LNCaP clone FGC (cell line): Measurements from ENCODE around the gene ATP6V1C2.
"Not testable (repeated sequence)": the region's sequence is repeated elsewhere in the genome, so short reads cannot be mapped to it uniquely, and the experiment has no call there.

ENCODE experiments used
- DNase-seq: peaks from one replicate; pipeline ENCODE4 v3.0.0-alpha.2; 2011; ENCODE audit warnings: low read depth
- H3K4me3 ChIP-seq: 2 replicates; pipeline ENCODE4 v1.5.1; 2011; ENCODE audit warnings: mild to moderate bottlenecking, low read depth, low read length, control low read depth
- TF ChIP-seq, protein P1 (sequence below): IDR thresholded peaks from 2 replicates; pipeline ENCODE4 v1.5.1; 2012; ENCODE audit warnings: mild to moderate bottlenecking; ENCODE audit not compliant: control insufficient read depth, insufficient read depth; ENCODE audit errors: extremely low read depth

The ATP6V1C2 gene

DNA sequence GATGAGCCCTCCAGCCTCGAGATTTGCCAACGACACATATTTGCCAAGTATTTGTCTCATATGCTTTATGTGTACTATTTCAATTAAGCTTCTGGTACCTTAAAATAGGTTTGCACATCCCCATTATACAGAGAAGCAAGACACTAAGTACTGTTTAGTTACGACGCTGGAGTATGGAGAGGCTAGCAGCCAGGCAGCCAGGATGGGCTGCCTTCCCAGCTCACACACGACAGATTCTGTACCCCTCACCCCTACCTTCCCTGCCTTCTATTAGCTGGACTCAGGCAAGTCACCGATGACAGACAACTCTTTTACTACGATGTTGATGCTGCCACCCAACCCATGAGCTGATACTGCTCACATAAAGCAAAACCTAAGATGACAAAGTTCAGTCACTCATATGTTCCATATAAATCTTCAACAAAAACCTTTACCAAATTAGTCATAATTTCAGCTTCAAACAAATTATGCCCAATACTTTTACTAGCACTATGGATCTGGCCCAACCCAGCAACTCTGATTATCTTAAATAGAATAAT is 74.1 kb downstream of the ATP6V1C2 start:
- TF ChIP-seq, protein P1, sequence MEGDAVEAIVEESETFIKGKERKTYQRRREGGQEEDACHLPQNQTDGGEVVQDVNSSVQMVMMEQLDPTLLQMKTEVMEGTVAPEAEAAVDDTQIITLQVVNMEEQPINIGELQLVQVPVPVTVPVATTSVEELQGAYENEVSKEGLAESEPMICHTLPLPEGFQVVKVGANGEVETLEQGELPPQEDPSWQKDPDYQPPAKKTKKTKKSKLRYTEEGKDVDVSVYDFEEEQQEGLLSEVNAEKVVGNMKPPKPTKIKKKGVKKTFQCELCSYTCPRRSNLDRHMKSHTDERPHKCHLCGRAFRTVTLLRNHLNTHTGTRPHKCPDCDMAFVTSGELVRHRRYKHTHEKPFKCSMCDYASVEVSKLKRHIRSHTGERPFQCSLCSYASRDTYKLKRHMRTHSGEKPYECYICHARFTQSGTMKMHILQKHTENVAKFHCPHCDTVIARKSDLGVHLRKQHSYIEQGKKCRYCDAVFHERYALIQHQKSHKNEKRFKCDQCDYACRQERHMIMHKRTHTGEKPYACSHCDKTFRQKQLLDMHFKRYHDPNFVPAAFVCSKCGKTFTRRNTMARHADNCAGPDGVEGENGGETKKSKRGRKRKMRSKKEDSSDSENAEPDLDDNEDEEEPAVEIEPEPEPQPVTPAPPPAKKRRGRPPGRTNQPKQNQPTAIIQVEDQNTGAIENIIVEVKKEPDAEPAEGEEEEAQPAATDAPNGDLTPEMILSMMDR, result no peak
- no peak overlapping the region for H3K4me3 ChIP-seq

DNA sequence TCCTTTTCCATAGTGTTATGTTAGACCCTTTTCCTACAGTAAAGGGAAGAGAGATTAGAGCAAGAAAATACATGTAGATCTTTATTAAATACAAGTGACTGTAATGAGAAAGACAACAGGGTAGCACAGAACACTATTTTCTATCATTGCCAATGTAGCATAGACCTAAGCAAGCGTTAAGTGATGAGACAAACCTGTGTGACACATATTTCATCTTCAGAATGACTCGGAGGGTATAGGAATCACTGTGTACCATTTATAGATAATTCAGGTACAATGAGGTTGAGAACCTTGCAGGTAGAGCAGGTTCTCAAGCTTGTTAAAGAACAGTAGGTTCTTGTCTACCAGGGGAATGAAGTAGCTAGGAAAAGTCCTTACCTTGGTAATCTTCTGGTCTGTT is 75.3 kb downstream of the ATP6V1C2 start:
- DNase-seq, result no peak
- TF ChIP-seq, protein P1, result no peak
- no peak overlapping the region for H3K4me3 ChIP-seq

More for the DNA sequence above, 74.1 kb downstream of the ATP6V1C2 start:
- DNase-seq, result no peak

DNA sequence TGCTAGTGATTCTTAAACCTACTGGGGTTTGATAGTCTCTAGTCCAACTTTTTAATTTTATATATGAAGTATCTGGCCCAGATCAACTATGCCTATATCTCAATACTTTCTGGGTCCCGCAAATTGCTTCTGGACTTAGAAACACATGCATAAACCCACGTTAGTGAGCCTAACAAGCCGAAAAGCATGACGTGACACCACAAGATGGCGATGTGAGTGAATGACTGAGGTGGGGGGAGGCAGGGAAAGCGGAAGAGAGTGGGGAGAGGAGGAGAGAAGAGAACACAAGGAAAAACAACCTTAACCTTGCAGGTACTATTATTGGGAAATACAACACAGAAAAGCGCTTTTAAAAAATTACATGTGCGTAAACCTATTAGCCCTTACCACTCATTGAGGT is 77.4 kb downstream of the ATP6V1C2 start:
- H3K4me3 ChIP-seq, result no peak overlapping the region
- TF ChIP-seq, protein P1, result peak; percentile 33; the same call in 1 of the 2 replicates
- DNase-seq, result no peak

DNA sequence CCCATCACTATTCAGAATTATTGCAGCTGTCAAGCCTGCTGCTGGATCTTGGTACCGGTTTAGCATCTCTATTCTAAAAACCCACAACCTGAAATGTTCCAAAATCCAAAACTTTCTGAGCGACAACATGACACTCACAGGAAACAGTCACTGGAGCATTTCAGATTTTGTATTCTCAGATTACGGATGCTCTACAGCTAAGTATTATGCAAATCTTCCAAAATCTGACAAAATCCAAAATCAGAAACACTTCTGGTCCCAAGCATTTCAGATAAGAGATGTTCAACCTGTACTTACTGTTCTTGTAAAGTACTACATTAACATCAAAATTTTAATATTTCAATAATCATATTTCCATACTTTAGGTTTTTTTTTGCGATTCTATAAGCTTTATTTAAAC is 78.7 kb downstream of the ATP6V1C2 start:
- TF ChIP-seq, protein P1, result no peak
- no peak for DNase-seq
- no peak overlapping the region for H3K4me3 ChIP-seq

DNA sequence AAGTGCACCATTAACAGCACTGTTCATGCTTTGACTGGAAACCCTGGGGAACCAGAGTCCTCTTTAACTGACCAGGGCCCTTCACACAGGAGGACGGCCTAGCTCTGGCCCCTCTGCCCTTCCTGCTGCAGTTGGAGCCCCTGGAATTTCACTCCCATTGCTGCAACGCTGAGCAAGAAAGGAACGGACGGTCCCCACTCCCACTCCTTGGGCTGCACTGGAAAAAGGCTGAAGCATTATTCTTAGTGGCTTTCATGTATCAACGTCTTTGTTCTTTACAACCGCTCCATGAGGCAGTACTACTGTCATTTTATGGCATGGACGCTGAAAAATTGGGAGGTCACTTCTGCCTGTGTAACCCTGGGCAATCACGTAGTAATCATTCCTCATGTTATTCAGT is 81.2 kb downstream of the ATP6V1C2 start:
- DNase-seq, result no peak
- TF ChIP-seq, protein P1, result no peak
- no peak overlapping the region for H3K4me3 ChIP-seq

DNA sequence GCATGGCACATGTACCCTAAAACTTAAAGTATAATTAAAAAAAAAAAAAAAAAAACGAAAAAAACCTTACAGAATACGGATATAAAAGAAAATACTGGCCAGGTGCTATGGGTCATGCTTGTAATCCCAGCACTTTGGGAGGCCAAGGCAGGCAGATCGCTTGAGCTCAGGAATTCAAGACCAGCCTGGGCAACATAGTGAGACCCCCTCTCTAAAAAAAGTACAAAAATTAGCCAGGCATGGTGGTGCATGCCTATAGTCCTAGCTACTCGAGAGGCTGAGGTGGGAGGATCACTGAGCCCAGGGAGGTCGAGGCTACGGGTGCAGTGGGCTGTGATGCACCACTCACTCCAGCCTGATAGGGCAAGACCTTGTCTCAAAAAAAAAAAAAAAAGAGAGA is 84.6 kb downstream of the ATP6V1C2 start:
- not testable (repeated sequence) for H3K4me3 ChIP-seq, DNase-seq

DNA sequence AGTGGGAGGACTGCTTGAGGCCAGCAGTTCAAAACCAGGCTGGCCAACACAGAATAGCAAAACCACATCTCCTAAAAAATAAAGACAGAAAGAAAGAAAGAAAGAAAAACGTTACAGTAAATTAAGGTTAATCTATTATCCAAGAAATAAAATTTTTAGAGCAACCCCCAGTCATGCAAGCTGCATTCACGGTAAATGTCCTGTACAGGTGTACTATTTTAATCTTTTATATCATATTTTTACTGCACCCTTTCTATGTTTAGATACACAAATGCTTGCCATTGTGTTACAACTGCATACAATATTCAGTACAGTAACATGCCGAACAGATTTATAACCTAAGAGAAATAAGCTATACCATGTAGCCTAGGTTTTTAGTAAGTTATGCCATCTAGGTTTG is 85.1 kb downstream of the ATP6V1C2 start:
- TF ChIP-seq, protein P1, result no peak
- DNase-seq, result no peak
- H3K4me3 ChIP-seq, result no peak overlapping the region
